DMS114 treated with DMSO at 0.1 percent for 48 hours (cell line): Measurements from ENCODE around the gene SYP.

ENCODE experiments used
- DNase-seq: peaks from one replicate; lab custom pipeline; 2025; ENCODE audit not compliant: unreplicated experiment; lab: John Stamatoyannopoulos, UW

Gene SYP

DNA sequence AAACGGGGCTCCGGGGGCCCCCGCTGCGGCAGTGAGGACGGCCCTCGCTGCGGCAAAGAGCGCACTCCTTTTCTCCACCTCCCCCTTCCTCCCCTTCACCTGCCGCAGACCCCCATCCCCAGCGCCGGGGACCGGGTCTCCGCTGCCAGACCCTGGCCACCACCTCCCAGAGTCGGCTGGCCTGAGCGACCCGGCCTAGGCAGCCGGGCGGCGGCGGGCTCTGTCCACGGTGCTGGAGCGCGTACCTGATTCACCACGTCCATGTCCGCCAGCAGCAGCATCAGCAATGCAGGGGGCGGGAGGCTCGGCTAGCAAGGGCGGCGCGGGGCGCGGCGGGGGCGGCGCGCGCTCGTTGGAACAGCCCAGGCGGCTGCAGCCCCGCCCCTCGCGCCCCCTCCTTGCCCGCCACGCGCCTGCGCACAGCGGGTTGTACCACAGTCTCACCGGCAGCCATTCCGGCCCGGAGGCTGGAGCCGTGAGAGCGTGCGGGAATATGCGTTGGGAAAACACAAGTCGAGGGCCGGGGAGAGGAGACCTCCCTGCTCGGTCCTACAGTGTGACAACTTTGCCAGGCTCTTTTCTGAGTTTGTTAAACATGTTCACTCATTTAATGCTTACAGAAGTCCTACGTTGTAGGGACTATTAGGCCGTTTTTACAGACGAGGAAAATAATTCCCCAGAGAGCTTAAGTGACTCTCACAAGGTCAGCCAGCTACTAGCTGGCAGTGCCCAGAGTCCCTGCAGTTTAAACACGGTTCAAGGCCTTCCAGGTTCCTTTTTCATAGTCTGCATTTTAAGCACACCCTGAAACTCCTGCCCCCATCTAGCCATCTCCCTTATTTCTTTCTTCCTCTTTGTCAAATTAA is at the start of gene SYP:
SYP (minus strand) TSS at position 288 of the 866 bp plus-strand sequence; CDS start at position 281, 7 bp downstream.
- peak; percentile 51 for DNase-seq

GRCh38 chrX:49249616-49250015 is 49.6 kb upstream of the SYP start:
- no peak for DNase-seq

- no peak for DNase-seq
Observed at GRCh38 chrX:49249071-49249470, 49.1 kb upstream of the SYP start.

DNA sequence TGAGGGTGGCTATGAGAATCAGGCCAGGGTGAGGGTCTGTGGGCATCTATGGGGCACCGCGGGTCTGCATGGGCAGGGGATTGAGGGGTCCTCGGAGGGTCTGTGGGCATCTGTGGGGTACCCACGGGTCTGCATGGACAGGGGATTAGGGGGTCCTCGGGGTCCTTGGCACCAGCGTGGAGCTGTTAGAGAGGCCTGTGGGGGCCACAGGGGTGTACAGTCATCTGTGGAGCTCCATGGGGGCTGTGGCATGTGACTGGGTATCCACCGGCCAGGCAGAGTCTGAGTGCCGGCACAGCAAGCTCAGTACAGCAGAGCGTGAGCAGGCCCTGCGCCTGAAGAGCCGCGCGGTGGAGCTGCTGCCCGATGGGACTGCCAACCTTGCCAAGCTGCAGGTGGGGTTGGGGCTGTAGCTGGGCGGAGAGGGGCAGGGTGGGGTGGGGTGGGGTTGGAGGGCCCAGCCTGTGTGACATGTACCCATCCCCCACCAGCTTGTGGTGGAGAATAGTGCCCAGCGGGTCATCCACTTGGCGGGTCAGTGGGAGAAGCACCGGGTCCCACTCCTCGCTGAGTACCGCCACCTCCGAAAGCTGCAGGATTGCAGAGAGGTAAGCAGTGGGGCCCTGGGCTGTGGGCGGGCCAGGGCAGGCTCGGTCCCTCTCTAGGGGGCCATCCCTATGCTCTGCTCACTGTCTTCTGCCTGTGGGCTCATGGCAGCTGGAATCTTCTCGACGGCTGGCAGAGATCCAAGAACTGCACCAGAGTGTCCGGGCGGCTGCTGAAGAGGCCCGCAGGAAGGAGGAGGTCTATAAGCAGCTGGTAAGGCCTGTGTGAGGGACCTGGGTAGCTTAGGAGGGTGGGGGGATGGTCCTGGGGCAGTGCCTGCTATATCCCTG is 48.2 kb upstream of the SYP start:
- DNase-seq = no peak

- no peak for DNase-seq
Observed at GRCh38 chrX:49247346-49247745, 47.4 kb upstream of the SYP start.

- no peak for DNase-seq
Observed at GRCh38 chrX:49246541-49246940, 46.5 kb upstream of the SYP start.

DNA sequence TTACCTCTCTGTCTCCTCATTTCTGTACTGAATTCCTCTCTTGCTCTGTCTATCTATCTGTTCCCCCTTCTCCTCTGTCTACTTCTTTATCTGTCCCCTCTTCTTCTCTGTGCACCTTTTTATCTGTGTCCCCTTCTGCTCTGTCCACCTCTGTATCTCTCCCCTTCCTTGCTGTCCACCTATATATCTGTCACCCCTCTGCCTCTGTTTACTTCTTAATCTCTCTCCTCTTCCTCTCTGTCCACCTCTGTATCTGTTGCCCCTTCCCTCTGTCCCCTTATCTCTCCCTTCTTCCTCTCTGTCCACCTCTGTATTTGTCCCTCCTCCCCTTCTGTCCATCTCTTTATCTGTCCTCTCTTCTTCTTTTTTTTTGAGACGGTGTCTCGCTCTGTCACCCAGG is 44.2 kb upstream of the SYP start:
- DNase-seq = no peak

DNA sequence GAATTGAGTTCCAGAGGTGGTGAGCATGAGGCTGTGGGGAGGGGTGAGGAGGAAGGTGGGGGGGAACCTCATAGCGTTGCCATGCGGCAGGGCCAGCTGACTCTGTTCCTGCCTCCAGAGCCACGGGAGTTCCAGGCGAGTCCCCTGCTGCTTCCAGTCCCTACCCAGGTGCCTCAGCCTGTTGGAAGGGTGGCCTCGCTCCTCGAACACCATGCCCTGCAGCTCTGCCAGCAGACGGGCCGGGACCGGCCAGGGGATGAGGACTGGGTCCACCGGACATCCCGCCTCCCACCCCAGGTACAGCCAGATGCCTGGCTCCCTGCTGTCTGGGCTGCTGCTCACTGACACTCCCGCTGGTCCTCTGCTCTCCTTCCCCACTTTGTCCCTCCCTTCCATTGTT is 43.2 kb upstream of the SYP start:
- no peak for DNase-seq

GRCh38 chrX:49242545-49243066 is 42.6 kb upstream of the SYP start:
- DNase-seq = no peak

DNA sequence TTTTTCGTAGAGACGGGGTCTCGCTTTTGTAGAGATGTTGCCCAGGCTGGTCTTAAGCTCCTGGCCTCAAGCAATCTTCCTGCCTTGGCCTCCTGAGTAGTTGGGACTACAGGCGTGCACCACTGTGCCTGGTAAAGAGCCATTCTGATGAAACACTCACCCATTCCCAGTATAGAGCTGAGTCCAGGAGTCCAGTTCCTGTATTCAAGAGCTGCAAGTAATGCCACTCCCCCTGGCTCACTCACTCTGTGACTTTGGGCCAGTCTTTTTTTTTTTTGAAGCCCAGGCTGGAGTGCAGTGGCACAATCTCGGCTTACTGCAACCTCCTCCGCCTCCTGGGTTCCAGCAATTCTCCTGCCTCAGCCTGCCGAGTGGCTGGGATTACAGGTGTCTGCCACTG is 38.7 kb upstream of the SYP start:
- DNase-seq = no peak

DNA sequence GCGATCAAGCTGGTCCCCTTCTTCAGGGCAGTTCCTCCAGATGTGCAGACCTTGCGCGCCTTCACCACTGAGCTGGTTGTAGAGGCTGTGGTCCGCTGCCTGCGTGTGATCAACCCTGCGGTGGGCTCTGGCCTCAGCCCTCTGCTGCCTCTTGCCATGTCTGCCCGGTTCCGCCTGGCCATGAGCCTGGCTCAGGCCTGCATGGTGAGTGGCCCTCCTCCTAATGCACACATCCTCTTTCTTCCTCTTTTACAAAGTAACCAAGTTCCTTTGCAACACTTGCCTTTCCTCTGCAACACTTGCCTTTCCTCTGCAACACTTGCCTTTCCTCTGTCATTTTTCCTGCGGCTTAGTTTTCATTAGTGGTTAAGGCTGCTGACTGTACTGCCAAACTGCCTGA is 37.1 kb upstream of the SYP start:
- DNase-seq = no peak

DNA sequence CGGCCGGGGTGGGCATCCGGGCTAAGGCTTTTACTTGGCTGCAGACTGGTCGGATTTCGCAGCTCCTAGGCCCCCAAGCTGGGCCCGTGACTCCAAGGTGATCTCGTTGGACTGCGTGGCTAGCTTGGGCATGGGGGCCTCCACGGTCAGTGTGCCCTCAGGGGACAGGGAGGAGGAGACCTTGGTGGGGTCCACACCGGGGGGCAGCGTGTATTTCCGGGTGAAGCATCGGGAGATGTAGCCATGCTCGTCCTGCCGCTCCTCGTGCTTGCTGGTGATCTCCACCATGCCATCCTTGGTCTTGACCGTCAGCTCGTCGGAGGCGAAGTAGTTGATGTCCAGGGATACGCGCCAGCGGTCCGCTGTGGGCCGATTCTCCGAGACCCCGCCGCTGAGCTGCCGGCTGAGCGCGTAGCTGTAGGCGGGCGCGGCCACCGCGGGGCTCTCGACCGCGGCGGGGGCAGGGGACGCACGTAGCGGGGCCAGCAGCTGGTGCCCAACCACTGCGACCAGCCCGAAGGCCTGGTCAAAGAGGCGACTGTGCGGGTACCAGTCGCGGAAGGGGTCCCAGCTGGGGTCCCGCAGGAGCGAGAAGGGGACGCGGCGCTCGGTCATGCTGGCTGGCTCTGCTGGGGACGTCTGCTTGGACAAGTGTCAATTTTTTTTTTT is 34.0 kb upstream of the SYP start:
- DNase-seq = no peak

GRCh38 chrX:49233176-49233575 is 33.2 kb upstream of the SYP start, which contains the start of gene CACNA1F:
Gene CACNA1F (minus strand): TSS chrX:49233340. CDS start chrX:49233309, 31 bp downstream.
- no peak for DNase-seq

DNA sequence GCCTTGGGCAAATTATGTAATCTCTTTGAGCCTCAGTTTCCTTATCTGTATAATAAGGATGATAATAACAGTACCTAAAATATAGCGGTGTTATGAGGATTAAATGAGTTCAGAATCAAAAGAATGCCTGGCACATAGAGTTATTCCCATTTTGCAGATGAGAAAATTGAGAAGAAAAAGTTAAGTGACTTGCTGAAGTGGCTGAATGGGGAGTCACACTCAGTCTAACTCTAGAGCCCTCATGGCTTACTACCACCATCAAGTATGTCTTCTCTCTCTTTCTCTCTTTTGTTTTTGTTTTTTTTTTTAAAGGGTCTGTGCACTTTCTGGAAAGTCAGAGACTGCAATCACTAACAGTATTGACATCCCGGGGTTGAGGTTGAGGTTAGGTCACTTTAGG is 32.5 kb upstream of the SYP start:
- no peak for DNase-seq

- DNase-seq = no peak
Observed at GRCh38 chrX:49231333-49232000, 31.5 kb upstream of the SYP start.

DNA sequence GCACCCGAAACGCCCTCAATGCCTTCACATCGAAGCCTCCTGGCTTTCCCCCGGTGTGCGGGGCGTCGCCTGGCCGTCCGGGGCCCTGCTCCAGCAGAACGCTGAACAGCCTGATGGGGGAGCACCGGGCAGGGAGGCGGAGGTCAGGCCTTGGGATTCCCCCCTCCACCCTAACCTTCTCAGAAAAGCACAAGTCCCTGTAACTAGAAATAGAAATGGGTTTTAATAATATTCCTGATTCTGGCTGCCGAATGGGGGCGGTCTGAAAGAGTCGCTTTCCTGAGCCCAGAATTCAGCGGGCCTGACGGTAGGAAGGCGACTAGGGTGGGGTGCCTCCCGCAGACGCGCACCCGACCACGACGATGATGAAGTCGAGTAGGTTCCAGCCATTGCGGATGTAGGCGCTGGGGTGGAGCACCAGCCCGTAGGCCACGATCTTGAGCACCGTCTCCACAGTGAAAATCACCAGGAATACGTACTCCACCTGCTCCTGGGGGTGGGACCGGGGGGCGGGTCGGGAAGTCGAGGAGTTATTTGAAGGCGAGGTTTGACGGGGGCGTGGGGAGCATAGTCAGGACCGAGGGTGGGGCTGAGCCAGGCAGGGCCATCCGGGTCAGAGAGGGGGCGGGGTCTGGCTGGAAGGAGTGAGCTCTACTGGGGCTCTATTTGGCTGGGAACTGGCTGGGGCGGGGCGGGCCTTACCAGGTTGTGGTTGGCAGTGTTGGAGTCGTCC is 30.7 kb upstream of the SYP start:
- no peak for DNase-seq

- no peak for DNase-seq
Observed at GRCh38 chrX:49228185-49228584, 28.2 kb upstream of the SYP start.

DNA sequence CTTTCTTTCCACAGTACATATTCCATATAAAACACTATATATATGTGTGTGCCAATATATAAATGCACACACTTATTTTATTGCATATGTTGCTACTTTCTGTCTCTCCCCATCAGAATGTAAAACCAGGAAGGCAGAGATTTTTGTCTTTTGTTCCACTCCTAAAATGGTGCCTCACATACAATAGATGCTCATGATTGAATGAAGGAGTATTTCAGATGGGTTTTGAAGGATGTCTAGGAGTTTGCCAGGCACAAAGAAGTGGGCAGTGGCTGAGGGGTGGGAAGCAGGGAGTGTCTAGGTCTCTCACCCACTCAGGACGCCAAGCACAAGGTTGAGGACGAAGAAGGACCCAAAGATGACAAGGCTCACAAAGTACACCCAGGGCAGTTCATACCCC is 27.7 kb upstream of the SYP start:
- no peak for DNase-seq

- DNase-seq = no peak
Observed at GRCh38 chrX:49226946-49227345, 27.0 kb upstream of the SYP start.

DNA sequence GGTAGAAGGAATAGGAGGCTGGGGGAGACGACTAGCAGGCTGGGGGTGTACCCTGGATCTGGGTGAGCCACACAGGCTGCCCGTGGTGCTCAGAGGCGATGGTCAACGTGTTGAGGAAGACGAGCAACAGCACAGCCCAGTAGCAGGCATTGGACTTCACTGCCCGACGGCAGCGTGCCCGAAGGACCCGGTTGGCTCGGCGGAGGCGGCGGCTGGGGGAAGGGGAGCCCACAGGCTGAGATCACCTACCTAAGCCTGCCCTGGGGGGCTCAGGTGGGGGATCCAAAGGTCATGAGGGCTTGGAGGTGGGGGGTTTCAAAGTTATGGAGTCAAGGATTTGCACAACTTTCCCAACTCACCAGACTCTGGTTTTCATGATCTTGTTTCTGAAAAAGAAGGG is 25.9 kb upstream of the SYP start:
- DNase-seq = no peak
